CD14-positive monocyte (primary cell): ENCODE data around the gene ATG4B. TPM values are rescaled to one million over a fixed set of nuclear protein-coding genes. Genes with fewer than 3 reads are reported as not detected.
A peak's percentile ranks its signal among the peaks of the same experiment; 100 is the strongest.

Experiments used
- DNase-seq, 3 donors: peaks; one replicate each; pipeline ENCODE4 v3.0.0-alpha.2; 2011 to 2022
- H2AFZ ChIP-seq: 2 replicates; pipeline ENCODE4 v1.6.0; 2012; ENCODE audit warnings: mild to moderate bottlenecking, low read depth, low read length, inconsistent platforms; ENCODE audit not compliant: insufficient read depth, poor library complexity, severe bottlenecking
- H3K27ac ChIP-seq, 2 donors: 1 replicate in 1 of 2; 2 replicates in 1 of 2; pipeline ENCODE4 v1.5.1; 2012 to 2013; ENCODE audit warnings: low read length in 2 of 2, control low read depth in 1 of 2, inconsistent platforms in 1 of 2, low read depth in 1 of 2, mild to moderate bottlenecking in 1 of 2
- H3K27me3 ChIP-seq, 2 donors: one replicate each; pipeline versions ENCODE4 v1.6.0 to v1.6.1; 2011 to 2013; ENCODE audit warnings: low read length in 2 of 2; ENCODE audit not compliant: control insufficient read depth in 2 of 2, insufficient read depth in 2 of 2
- H3K36me3 ChIP-seq, 2 donors: replicated peaks in 1 of 2; 1 replicate in 1 of 2; 2 replicates in 1 of 2; pipeline versions ENCODE4 v1.5.1 to v1.6.1; 2012 to 2013; ENCODE audit warnings: low read length in 2 of 2, control low read depth in 1 of 2, inconsistent platforms in 1 of 2, mild to moderate bottlenecking in 1 of 2; ENCODE audit not compliant: insufficient read depth in 2 of 2, control insufficient read depth in 1 of 2
- H3K4me1 ChIP-seq, 2 donors: 1 replicate in 1 of 2; 2 replicates in 1 of 2; pipeline versions ENCODE4 v1.5.1 to v1.6.1; 2012 to 2013; ENCODE audit warnings: low read length in 2 of 2, control low read depth in 1 of 2, inconsistent platforms in 1 of 2, mild to moderate bottlenecking in 1 of 2, moderate library complexity in 1 of 2; ENCODE audit not compliant: insufficient read depth in 2 of 2, control insufficient read depth in 1 of 2
- H3K4me2 ChIP-seq: replicated peaks from 2 replicates; pipeline ENCODE3; 2012; ENCODE audit warnings: low read length, moderate library complexity, mild to moderate bottlenecking; ENCODE audit not compliant: poor library complexity, severe bottlenecking; ENCODE audit errors: extremely low read depth
- H3K4me3 ChIP-seq, 3 experiments: fragments of 200-600 bp in 1 of 3; sonication (generic) in 1 of 3; replicated peaks in 1 of 3; 1 replicate in 2 of 3; 2 replicates in 1 of 3; pipeline ENCODE4 v1.5.1; 2011 to 2013; ENCODE audit warnings: low read length in 3 of 3, mild to moderate bottlenecking in 3 of 3, control low read depth in 2 of 3, low read depth in 2 of 3, inconsistent platforms in 1 of 3, moderate library complexity in 1 of 3
- H3K79me2 ChIP-seq: 2 replicates; pipeline ENCODE4 v1.6.0; 2012; ENCODE audit warnings: mild to moderate bottlenecking, control low read depth, inconsistent platforms, low read length, moderate library complexity; ENCODE audit not compliant: insufficient read depth
- H3K9ac ChIP-seq: 2 replicates; pipeline ENCODE4 v1.6.0; 2017; ENCODE audit warnings: low read length, mild to moderate bottlenecking; ENCODE audit not compliant: insufficient read depth, poor library complexity, severe bottlenecking
- H3K9me3 ChIP-seq, 2 donors: replicated peaks in 1 of 2; 1 replicate in 1 of 2; 2 replicates in 1 of 2; pipeline versions ENCODE4 v1.5.1 to v1.6.1; 2012 to 2013; ENCODE audit warnings: low read length in 2 of 2, control low read depth in 1 of 2; ENCODE audit not compliant: control insufficient read depth in 1 of 2, insufficient read depth in 1 of 2
- H4K20me1 ChIP-seq: 2 replicates; pipeline ENCODE4 v1.6.0; 2012; ENCODE audit warnings: mild to moderate bottlenecking, low read length, control low read depth, moderate library complexity; ENCODE audit not compliant: insufficient read depth
- H3K27ac Mint-ChIP-seq, 7 donors: one replicate each; pipeline ENCODE4 v1.8.0; 2020; ENCODE audit warnings: mild to moderate bottlenecking in 7 of 7, mixed read lengths in 7 of 7, moderate library complexity in 6 of 7, inconsistent platforms in 2 of 7
- H3K27me3 Mint-ChIP-seq, 3 donors: one replicate each; pipeline ENCODE4 v1.8.0; 2021 to 2022; ENCODE audit warnings: low read depth in 3 of 3, mild to moderate bottlenecking in 3 of 3, mixed read lengths in 3 of 3, moderate library complexity in 3 of 3, inconsistent platforms in 1 of 3
- H3K36me3 Mint-ChIP-seq, 2 donors: one replicate each; pipeline ENCODE4 v1.8.0; 2020; ENCODE audit warnings: mixed read lengths in 2 of 2, inconsistent platforms in 1 of 2, mild to moderate bottlenecking in 1 of 2
- H3K4me1 Mint-ChIP-seq: one replicate; pipeline ENCODE4 v1.8.0; 2020; ENCODE audit warnings: mild to moderate bottlenecking, mixed read lengths
- H3K4me3 Mint-ChIP-seq, 2 donors: one replicate each; pipeline ENCODE4 v1.8.0; 2020; ENCODE audit warnings: mild to moderate bottlenecking in 2 of 2, mixed read lengths in 2 of 2, moderate library complexity in 1 of 2
- H3K9me3 Mint-ChIP-seq, 7 donors: one replicate each; pipeline ENCODE4 v1.8.0; 2020 to 2022; ENCODE audit warnings: mixed read lengths in 7 of 7, mild to moderate bottlenecking in 6 of 7, moderate library complexity in 6 of 7, inconsistent platforms in 2 of 7
- WGBS: methylation state at CpG from one replicate; pipeline ENCODE4 v1.1.5; 2013; ENCODE audit warnings: missing lambda C conversion rate; ENCODE audit not compliant: insufficient coverage; 5-methylcytosine and 5-hydroxymethylcytosine counted together
- intact Hi-C, 2 donors: fragments of 100-400 bp; cut with micrococcal nuclease; formaldehyde crosslinking; loops; one replicate each; pipeline versions ENCODE4 v1.15.0 to v1.15.1; 2023
- polyA plus RNA-seq, 3 donors: library from polyadenylated mRNA; depleted of rRNA in 1 of 3; unstranded in 2 of 3; stranded (reverse) in 1 of 3; fragments of 300-500 nt in 2 of 3; fragments of >200 nt in 1 of 3; fragmentation: Illumina TruSeq in 2 of 3; gene quantifications; 1 replicate in 2 of 3; 2 replicates in 1 of 3; pipeline ENCODE4 v1.2.3, GENCODE V29; 2012 to 2021
- TF ChIP-seq, protein P1 (sequence below): fragments of 200-600 bp; IDR thresholded peaks from one replicate; pipeline ENCODE4 v1.8.0; 2022; ENCODE audit warnings: antibody characterized with exemption, mild to moderate bottlenecking

ATG4B gene
- polyA plus RNA-seq, 3 donors, result 54.5 to 202 (median 58.9) TPM

DNA sequence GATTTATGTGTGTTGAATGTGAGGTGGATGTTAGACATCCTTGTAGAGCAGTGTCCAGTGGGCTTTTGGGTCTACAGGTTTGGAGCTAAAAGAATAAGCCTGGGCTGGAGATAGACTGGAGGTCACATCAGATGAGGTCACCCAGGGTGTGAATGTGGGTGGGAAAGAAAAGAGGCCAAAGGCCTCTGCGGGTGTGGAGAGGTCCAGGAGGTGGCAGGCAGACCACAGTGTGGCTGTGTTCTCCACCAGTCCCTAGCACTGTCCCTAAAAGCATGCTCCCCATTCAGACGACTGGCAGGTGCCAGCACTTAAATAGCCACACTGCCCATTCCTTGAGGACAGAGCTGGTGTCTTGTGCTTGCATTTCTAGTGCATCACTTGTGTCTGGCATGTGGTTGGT, 4.1 kb downstream of the ATG4B start:
- TF ChIP-seq, protein P1, sequence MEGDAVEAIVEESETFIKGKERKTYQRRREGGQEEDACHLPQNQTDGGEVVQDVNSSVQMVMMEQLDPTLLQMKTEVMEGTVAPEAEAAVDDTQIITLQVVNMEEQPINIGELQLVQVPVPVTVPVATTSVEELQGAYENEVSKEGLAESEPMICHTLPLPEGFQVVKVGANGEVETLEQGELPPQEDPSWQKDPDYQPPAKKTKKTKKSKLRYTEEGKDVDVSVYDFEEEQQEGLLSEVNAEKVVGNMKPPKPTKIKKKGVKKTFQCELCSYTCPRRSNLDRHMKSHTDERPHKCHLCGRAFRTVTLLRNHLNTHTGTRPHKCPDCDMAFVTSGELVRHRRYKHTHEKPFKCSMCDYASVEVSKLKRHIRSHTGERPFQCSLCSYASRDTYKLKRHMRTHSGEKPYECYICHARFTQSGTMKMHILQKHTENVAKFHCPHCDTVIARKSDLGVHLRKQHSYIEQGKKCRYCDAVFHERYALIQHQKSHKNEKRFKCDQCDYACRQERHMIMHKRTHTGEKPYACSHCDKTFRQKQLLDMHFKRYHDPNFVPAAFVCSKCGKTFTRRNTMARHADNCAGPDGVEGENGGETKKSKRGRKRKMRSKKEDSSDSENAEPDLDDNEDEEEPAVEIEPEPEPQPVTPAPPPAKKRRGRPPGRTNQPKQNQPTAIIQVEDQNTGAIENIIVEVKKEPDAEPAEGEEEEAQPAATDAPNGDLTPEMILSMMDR, result no peak
- H3K79me2 ChIP-seq, result peaks cover 85% of the 10 kb centered on the region
- WGBS, result no CpG with 5 or more reads among the region's 2 CpGs
- no peak for DNase-seq
- H2AFZ ChIP-seq, result no peak overlapping the region
- Mint-ChIP-seq H3K36me3 (peaks cover 31 to 38% of the 10 kb centered on the region in 2 donors), H3K27ac (peak overlapping the region in 3 of 7 donors; percentile 4 to 49 (median 13)), H3K9me3 (peaks cover 0 to 4% (median 0%) of the 10 kb centered on the region in 7 donors), H3K4me1 (peaks cover 37% of the 10 kb centered on the region), H3K27me3 (peaks cover 0 to 4% (median under 1%) of the 10 kb centered on the region in 3 donors), H3K4me3 (peak overlapping the region in 1 of 2 donors; percentile 11)
- no peak overlapping the region for H3K9ac ChIP-seq
- peaks cover 86% of the 10 kb centered on the region for H4K20me1 ChIP-seq
- peaks cover 14 to 17% of the 10 kb centered on the region in 2 donors for H3K4me1 ChIP-seq
- H3K9me3 ChIP-seq, result no peaks in the 10 kb centered on the region
- H3K27me3 ChIP-seq, result no peaks in the 10 kb centered on the region
- no peak overlapping the region for H3K27ac ChIP-seq
- no peak overlapping the region for H3K4me2 ChIP-seq
- H3K4me3 ChIP-seq, result no peak overlapping the region
- H3K36me3 ChIP-seq, result peaks cover 6 to 15% of the 10 kb centered on the region in 2 donors
- intact Hi-C loops, result loop anchor here in 1 of 2 donors (5.0 kb wide), 1 partner anchor 1614 kb away; the partner anchor contains the start of gene NDUFA10

DNA sequence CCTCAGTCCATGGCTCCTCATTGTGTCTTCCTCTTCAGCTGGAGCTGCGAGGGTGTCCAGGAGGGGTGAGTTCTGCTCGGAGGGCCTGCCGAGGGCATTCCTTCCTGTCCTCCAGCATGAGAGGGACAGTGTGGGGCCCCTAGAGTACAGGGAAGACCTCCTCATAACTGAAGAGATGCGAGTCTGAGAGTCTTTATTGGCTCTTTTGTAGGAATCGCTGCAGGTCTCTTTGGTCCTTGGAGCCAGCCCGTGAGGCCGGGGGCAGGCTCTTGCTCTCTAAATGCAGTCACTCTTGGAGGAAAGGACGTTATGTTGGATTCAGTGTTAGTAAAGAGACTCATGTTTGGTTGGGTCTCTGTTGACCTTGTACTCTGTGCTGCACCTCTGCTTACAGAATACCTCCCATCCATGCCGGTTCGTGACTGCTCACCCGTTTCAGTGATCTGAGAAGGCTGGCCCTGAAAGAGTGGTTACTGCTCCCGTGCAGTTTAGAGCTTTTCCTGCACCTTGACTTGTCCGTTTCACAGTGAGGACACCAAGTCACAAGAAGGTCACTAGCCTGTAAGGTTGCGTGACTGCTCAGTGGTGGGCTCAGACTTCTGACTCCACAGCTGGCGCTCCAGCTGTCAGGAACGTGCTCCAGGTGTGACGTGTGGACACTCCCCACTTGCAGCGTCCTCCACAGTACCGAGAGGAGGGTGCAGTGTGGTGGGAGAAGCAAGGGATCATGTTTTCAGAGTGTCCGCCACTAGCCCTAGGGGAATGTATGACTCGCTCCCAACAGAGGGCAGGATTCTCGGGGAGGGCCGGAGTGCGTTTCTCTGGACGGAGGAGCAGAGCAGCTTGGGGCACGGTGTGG, 7.8 kb downstream of the ATG4B start:
- no peaks in the 10 kb centered on the region for H3K9me3 ChIP-seq
- H3K4me3 Mint-ChIP-seq, result no peak overlapping the region
- intact Hi-C loops, result no loop called here
- peaks cover 0 to 6% (median 2%) of the 10 kb centered on the region in 3 donors for H3K27me3 Mint-ChIP-seq
- peaks cover 98% of the 10 kb centered on the region for H4K20me1 ChIP-seq
- peaks cover 5 to 18% of the 10 kb centered on the region in 2 donors for H3K36me3 ChIP-seq
- 93% methylated on average over 22 of the region's 26 CpGs for WGBS
- H3K27ac Mint-ChIP-seq, result peak overlapping the region in 2 of 7 donors; percentile 32 to 59
- H2AFZ ChIP-seq, result no peak overlapping the region
- peaks cover 14% of the 10 kb centered on the region for H3K4me1 Mint-ChIP-seq
- H3K9ac ChIP-seq, result no peak overlapping the region
- H3K27me3 ChIP-seq, result no peaks in the 10 kb centered on the region
- H3K36me3 Mint-ChIP-seq, result peaks cover 24 to 27% of the 10 kb centered on the region in 2 donors
- no peak overlapping the region for H3K4me2 ChIP-seq
- H3K79me2 ChIP-seq, result peaks cover 92% of the 10 kb centered on the region
- no peak for DNase-seq
- no peak overlapping the region for H3K4me3 ChIP-seq
- TF ChIP-seq, protein P1, result no peak
- H3K9me3 Mint-ChIP-seq, result no peaks in the 10 kb centered on the region
- H3K27ac ChIP-seq, result no peak overlapping the region
- no peaks in the 10 kb centered on the region for H3K4me1 ChIP-seq
